Non-pigmented ciliary epithelial cell (primary cell): ENCODE results near the gene CLSTN1.
"Not testable (repeated sequence)": the region's sequence is repeated elsewhere in the genome, so short reads cannot be mapped to it uniquely, and the experiment has no call there.

Source experiments
- DNase-seq: peaks from one replicate; pipeline ENCODE4 v3.0.0-alpha.2; 2010; ENCODE audit warnings: low read depth

Gene CLSTN1

DNA sequence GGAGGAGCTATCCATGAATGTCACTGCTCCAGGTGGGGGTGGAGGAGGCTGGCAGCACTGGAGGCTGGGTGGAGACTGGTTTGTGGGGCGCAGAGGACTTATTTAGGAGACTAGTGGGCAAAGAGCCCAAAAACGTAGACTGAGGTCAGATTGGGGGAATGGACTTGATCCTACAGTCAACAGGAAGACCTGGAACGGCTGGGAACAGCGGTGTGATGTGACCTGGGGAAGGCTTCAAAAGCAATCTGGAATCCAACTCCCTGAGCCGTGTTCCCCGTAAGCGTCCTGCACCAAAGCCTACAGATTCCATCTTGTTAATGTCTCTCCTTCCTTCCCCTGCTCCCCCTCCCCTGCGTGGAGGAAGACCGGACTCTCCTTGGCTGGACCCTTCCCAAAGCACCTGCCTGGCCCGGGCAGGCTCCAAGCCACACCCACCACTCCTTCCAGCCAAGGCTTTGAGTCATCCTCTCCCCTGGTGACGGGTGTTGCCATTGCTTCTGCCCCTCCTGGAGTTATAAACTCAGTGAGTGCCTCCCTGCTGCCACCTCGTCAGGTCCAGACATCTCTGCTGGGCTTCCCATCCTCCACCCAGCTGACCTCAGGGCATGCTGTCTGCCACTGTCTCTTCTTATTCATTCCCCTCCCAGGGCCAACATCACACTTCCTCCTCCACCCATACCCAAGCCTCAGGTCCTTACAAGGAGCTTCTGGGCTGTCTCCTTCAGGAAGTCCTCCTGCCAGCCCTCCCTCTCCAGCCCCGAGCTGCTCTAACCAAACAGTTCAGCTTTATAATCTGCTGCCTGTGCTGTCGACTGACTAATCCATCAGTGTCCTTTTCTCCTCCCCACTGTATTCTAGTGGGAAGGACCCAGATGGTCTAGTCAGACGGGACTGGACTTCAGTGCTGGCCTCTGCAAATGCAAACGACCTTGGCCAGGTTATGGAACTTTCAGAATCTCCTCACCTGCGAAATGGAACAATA, 1.6 kb upstream of the CLSTN1 start:
- DNase-seq = no peak

DNA sequence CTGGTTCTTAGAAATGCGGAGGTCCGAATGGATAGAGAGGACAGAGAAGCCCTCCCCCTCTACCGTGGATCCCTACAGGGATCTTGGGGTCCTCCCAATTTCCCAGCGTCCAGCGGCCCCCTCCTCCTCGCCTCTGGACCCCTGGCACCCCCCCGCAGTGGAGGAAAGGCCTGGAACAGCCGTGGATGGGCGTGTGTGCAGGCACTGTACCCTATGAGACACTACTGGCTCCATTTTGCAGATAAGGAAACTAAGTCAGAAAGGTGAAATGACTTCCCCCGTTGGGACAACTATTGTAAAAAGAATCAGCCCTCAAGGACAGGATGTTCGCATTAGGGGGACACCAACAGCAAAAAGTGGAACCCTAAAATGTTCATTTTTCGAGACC, 931 bp upstream of the CLSTN1 start:
- DNase-seq = no peak

DNA sequence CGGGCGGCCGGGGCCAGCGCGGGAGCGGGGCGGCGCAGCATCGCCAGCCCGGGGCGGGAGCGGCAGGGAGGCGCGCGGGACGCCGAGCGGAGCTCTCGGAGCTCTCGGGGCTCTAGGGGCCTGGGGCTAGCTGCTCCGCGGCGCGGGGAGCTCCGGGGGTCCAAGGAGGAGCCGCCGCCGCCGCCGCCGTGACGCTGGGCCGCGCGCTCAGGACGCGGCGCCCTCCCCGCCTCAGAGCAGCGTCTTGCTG, 147 bp downstream of the CLSTN1 start:
- DNase-seq = no peak

DNA sequence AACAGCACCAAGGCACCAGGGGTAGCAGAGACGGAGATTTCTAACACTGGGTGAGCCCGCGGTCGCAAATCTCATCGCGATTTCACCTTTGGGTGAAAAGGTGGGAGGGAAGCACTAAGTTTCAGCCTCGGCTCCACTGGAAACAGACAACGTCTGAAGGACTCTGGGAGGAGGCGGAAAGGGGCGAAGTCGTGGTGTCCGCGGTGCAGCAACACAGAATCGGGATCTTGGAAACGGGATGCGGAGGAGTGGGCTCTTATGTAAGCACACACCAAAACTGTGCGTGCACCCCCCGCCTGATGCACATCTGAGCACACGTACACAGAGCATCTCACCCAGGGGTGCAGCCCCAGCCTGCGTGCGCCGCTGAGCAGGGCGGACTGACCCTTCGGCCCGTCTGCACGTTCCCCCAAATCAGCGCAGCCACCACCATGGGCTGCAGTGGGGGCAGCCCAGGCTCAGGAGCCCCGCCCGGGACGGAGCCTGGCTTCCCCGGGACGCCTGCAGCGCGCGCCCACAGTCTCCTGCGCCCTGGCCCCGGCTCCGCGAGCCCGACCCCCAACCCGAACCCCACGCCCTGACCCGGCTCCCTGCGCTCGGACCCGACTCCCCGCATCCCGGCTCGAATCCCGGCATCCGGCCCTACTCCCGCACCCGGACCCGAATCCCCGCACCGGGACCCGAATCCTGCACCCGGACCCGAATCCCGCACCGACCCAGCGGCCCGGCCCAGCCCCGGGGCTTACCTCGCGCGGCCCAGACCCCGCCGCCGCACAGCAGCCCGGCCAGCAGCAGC, 670 bp downstream of the CLSTN1 start:
- no peak for DNase-seq

DNA sequence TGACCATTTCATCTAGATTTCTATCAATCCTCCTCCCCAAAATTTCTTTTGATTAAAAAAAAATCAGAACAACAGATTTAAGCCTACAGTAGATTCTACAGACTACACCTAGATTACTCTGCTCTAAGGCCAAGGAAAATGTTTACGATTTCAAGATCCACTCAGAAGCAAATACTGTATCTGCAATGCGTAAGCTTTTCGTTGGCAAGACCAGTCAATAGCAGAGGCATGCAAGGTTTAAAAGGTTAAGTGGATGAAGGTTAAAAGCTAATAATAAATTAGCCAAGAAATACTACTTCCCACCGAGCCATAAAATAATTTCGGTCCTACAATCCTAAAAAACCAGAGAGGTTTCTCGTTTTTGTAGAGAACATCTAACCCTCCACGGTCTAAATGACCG, 1.3 kb downstream of the CLSTN1 start:
- no peak for DNase-seq

DNA sequence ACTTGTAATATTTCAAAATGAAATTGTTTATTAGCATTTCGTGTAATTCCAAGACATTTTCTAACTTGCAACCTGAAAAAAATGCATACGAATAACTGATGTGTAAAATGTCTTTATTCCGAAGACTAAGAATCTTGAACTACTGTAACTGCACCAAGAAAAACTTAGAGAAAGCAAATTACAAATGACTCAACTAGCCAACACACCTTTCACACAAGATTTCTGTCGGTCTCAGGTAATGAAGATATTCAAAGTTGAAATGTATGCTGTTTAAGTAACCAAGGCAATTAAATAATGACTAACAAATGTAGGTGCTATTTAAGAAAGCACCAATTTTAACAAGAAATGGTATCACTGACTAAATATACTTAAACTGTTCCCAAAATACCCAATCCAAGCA, 2.1 kb downstream of the CLSTN1 start:
- DNase-seq = no peak

DNA sequence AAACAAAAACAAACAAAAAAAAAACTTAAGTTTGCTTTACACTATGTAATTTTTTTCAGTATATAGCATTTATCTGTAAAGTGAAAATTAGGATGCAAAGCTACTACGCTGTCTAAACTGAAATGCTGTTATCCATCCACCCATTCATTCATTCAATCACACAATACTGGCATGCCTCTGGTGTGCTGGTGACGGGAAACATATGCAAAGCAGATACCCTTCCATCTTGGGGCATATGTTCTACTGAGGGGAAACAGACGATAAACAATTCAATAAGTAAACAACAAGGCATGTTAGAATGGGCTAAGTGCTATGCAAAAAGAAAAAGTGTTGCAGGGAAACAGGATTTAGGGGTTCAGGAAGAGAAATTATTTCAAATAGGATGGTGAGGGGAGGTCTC, 3.2 kb downstream of the CLSTN1 start:
- DNase-seq = no peak

DNA sequence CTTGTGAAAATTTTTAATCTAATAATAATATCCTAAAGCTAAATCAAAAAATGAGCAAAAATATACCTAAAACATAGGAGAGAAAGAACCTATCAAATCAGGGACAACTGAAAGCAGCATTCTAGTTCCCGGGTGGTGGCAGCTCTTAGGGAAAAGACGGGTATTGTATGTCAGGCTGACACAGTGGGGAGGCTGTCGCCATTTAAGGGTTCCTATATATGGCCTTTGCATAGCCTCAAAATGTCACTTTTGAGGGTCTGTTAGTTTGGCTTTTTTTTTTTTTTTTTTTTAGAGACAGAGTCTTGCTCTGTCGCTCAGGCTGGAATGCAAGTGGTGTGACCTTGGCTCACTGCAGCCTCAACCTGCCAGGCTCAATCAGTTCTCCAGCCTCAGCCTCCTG, 6.0 kb downstream of the CLSTN1 start:
- no peak for DNase-seq

DNA sequence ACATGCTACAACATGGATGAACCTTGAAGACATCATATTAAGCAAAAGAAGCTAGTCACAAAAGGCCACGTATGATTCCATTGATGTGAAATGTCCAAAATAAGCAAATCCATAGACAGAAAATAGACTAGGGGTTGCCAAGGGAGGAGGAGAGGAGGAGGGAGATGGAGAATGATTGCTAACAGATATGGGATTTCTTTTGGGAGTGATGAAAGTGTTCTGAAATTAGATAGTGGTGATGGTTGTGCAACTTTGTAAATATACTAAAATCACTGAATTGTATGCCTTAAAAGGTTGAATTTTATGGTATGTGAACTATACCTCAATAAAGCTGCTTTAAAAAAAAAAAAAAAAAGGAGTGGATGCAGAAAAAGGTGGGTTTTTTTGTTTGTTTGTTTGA, 7.6 kb downstream of the CLSTN1 start:
- DNase-seq = no peak

DNA sequence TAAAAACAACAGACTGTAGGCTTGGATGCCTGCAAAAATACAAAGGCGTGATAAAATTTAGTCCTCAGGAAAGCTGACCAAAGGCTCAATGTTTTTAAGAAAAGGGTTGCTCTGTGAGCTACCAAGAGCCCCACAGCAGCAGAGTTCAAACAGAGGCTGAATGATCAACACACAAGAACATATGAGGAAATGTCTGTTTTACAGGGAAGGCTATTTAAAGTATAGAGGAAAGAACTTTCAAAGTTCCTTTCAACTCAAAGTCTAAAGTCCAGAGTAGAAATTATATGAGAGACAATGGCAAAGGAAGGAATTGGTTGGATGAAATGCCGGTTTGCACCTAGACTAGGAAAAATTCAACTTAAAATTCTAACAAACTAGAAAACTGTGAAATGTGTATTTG, 8.6 kb downstream of the CLSTN1 start:
- no peak for DNase-seq

DNA sequence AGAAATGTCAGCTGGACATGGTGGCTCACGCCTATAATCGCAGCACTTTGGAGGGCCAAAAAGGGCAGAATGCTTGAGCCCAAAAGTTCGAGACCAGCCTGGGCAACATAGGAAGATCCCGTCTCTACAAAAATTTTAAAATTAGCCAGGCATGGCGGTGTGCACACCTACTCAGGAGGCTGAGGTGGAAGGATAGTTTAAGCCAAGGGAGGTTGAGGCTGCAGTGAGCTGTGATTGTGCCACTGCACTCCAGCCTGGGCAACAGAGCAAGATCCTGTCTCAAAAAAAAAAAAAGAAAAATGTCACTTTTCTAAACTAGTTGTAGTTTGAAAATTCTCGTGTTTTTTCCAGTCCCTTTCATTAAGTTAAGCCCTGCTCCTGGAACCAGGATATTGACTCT, 9.1 kb downstream of the CLSTN1 start:
- DNase-seq = no peak

DNA sequence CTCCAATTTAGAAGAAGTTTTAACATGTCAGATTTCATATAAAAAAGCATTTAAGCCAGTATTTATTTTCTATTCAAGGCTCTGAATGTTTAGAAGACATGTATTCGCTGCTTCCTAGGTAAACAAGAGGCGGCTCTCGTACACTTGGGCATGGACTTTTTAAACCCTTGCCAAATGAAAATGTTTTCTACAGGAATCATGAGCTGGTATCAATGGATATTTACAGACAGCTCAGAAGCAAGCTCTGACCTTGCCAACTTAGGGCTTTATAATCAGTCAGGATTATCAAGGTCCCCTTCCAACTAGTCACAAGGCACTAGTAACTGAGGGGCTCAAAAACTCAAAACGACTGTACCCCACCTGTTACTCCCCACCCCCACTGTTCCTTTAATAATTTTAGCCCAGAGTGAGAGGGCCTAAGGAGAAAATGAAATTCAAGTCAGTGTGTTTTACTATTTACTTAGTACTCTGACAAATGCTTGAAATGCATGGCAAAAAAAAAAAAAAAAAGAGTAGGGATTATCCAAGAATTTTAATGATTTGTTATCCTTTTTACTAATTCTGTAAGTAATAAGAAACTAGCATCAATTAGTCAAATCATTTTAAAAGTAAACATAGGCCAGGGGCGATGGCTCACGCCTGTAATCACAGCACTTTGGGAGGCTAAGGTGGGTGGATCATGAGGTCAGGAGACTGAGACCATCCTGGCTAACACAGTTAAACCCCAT, 12.4 kb downstream of the CLSTN1 start:
- DNase-seq = no peak

DNA sequence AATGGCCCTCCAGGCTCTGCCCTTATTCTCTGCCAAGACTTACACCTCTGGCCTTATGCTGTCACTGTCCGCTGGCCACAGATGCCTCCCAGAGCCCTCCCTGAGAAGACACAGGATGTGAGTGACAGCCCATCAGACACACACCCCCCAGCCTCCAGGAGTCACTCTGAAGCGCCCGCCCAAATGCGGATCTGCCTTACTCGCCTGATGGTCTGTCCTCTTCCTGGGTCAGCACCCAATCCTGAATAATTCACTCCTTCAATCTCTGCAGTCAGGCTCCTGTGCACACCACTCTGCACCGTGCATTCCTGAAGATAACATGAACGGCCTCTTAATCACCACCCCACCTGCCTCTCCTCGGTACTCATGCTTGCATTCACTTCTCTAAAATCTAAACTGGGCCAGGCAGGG, 14.7 kb downstream of the CLSTN1 start:
- DNase-seq = no peak

DNA sequence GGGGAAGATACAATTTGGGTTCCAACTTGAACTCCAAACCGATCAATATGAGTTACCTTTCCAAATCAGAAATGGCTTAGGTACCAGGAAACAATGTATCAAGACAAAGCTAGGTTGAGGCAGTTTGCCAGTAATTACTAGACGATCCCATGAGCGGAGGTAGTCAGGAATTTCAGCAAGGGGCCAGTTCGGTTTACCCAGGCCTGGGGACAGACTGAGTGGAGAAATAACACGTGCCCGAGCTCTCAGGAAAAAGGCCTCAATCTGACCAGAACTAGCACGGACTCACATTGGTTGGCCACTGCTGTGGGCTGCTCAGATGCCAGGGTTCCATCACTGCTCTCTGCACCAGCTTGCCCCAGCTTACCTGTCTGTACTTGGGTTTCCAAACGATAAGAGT, 15.3 kb downstream of the CLSTN1 start:
- DNase-seq = no peak

DNA sequence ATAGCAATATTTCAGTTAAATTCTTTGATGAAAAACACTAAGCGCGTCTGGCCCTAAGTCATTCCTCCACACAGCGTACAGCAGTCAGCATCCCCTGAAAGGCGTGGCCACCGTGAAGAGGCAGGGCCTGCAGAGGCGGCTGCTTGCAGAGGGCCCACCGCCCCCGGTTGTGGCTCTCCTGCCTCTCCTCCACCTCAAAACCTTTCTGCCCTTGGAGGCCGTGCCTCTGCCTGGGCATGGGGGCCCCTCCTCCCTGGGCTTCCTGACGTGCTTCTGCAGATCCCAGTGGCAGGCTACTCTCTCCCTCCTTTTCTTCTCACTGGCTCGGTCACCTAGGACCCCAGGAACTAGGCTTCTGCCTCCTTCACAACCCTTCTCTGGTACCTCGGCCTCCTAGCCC, 16.2 kb downstream of the CLSTN1 start:
- DNase-seq = no peak

DNA sequence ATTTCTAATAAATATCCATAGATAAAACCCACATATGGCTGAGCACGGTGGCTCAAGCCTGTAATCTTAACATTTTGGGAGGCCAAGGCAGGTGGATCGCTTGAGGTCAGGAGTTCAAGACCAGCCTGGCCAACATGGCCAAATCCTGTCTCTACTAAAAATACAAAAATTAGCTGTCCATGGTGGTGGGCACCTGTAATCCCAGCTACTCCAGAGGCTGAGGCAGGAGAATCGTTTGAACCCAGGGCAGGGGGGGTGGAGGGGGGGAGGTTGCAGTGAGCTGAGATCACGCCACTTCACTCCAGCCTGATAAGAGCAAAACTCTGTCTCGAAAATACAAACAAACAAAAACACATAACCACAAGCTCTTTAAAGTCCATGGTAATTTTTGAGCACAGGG, 17.8 kb downstream of the CLSTN1 start:
- not testable (repeated sequence) for DNase-seq

DNA sequence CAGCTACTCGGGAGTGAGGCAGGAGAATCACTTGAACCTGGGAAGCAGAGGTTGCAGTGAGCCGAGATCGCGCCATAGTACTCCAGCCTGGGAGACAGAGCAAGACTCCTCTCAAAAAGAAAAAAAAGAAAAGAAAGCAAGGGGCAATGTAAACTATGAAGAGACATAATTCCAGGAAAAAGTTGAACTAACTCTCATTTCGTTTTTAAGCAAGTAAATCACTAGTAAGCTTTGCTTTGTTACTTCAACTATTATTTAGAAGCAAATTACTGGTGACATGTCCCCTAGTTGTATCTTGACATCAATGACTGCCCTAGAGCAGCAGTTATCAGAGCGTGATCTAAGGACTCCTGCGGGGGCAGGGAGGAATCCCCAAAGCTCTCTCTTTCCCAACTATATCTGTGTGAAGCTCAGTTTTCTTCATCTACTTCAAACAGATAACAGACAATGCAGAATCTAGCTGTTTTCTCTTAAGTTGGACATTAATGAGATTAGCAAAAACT, 18.7 kb downstream of the CLSTN1 start:
- DNase-seq = no peak

DNA sequence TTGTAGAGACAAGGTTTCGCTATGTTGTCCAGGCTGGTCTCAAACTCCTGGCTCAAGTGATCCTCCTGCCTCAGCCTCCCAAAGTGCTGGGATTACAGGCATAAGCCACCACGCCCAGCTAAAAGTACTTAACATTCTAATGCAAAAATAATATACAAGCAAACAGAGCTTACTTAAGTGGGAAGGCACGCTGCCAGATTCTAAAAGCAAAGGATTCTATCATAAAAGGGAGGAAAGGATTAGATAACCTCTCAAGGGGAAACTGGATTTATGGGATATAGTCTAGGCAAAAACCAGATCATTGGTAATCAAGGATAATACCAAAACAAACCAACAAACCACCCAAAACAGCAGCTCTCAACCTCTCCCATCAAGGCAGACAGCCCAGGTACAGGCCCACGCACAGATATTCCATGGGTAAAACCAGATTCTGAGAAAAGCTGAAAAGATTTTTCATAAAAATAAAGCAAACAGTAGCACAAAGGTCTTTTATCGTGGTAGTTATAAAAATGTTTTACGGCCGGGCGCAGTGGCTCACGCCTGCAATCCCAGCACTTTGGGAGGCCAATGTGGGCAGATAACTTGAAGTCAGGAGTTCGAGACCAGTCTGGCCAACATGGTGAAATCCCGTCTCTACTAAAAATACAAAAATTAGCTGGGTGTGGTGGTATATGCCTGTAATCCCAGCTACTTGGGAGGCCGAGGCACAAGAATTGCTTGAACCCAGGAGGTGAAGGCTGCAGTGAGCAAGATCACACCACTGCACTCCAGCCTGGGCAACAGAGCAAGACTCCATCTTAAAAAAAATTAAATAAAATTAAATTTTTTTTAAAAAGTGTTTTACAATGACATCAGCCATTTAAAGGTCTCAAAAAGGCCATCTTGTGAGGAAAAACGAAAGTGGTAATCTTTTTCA, 20.5 kb downstream of the CLSTN1 start:
- DNase-seq = not testable (repeated sequence)

DNA sequence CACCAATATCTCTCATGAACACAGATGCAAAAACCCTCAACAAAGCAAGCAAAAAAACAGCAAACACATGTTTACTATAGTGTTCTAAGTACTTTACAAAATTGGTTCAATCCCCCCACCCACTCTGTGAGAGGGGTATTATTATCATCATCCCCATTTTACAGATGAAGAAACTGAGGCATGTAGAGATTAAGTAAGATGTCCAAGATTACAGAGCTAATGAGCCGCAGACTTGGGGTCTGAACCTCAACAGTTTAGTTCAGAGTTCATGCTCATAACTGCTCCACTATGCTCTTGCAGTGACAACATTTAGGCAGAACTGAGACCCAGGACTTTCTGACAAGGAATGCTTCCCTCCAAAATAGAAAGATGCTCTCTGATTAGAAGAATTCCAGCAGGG, 21.9 kb downstream of the CLSTN1 start:
- DNase-seq = no peak

DNA sequence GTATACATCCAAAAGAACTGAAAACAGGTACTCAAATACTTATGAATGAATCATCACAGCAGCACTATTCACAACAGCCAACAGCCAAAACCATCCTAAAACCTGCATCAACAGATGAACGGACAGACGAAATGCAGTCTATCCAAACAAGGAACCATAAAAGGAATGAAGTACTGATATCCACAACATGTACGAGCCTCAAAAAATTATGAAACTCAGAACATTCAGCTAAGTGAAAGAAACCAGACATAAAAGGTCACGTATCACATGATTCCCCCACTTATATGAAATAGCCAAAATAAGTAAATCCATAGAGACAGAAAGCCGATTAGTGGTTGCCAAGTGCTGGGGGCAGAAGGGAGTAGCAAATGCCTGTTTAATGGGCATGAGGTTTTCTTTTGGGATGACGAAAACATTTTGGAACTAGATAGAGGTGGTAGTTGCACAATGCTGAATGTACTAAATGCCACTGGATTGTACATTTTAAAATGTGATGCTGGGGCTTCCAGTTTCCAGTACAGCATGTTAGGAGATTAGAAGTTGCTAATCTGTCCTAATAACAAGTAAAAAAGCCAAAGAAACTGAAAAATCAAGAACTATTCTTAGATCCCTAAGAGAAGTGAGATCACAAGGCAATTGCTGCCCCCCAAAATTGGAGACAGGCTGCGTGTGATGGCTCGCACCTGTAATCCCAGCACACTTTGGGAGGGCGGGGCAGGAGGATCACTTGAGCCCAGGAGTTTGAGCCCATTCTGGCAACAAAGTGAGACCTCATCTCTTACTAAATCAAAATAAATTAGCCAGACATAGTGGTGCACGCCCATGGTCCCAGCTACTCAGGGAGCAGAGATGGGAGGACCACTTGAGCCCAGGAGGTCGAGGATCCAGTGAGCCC, 25.3 kb downstream of the CLSTN1 start:
- no peak for DNase-seq

DNA sequence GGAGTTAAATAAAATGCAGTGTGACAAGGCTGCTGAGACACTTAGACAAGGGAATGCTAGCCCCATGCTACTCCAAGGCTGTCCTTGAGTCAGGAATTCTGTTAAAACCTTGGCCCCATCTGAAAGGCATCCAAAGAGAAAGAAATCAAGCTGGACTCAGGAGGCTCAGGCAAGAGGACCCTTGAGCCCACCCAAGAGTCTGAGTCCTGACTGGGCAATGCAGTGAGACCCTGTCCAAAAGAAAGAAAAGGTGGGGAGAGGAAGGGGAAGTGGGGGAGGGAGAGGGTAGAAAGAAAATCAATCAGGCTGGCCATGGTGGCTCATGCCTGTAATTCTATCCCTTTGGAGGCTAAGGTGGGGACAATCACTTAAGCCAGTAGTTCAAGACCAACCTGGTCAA, 26.7 kb downstream of the CLSTN1 start:
- DNase-seq = no peak
